ELR (cell line): ENCODE results near the gene TRAPPC13.
"Not testable (repeated sequence)": the region's sequence is repeated elsewhere in the genome, so short reads cannot be mapped to it uniquely, and the experiment has no call there.

Source experiments
- DNase-seq: peaks from one replicate; pipeline ENCODE4 v3.0.0-alpha.2; 2015; ENCODE audit warnings: low read depth

Gene TRAPPC13

GRCh38 chr5:65676056-65676455 lies 51.2 kb downstream of the TRAPPC13 start:
- DNase-seq, result not testable (repeated sequence)

- no peak for DNase-seq
These were observed 57.3 kb downstream of the TRAPPC13 start for GRCh38 chr5:65682148-65682547.

- DNase-seq, result no peak
These were observed 68.3 kb downstream of the TRAPPC13 start for GRCh38 chr5:65693121-65693520.

GRCh38 chr5:65695162-65695755 lies 70.4 kb downstream of the TRAPPC13 start:
- no peak for DNase-seq

- no peak for DNase-seq
These were observed 71.1 kb downstream of the TRAPPC13 start for GRCh38 chr5:65695896-65696295.

- no peak for DNase-seq
These were observed 72.1 kb downstream of the TRAPPC13 start for GRCh38 chr5:65696892-65697291.

- DNase-seq, result no peak
These were observed 74.5 kb downstream of the TRAPPC13 start for GRCh38 chr5:65699338-65699737.

- DNase-seq, result no peak
These were observed 77.2 kb downstream of the TRAPPC13 start for GRCh38 chr5:65702036-65702435.

GRCh38 chr5:65704621-65705239 lies 79.9 kb downstream of the TRAPPC13 start:
- no peak for DNase-seq

- no peak for DNase-seq
These were observed 82.8 kb downstream of the TRAPPC13 start for GRCh38 chr5:65707663-65708062.

- no peak for DNase-seq
These were observed 83.3 kb downstream of the TRAPPC13 start for GRCh38 chr5:65708145-65708544.
